GM18502 (cell line): ENCODE data around the gene SETX.

ENCODE experiments used
- ATAC-seq: cut with Tn5 transposase; IDR thresholded peaks from one replicate; pipeline ENCODE4 v1.9.1; 2021; ENCODE audit warnings: mild to moderate bottlenecking; ENCODE audit not compliant: unreplicated experiment, poor library complexity

The SETX gene

GRCh38 chr9:132226571-132227430 is 128.0 kb downstream of the SETX start:
- ATAC-seq = no peak

- ATAC-seq = no peak
Observed at GRCh38 chr9:132224645-132225044, 130.1 kb downstream of the SETX start.

DNA sequence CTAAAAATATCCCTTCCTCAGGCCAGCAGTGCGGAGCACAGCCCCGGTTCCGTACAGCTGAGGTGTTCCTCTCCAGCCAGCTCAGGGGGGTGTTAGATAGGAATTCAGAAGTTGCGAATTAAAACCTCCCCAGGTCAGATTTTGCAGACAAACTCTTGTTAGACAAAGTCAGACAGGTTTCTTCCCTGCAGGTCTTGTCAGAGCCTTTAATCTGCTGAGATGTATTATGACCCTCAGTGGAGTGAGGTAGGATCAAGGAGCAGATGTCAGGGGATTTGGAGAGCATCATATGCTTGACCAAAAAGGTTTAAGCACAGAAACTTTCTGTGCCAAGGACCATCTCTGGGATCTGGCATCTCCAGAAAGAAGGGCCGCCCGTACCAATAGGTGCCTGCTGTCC is 132.8 kb downstream of the SETX start:
- no peak for ATAC-seq

DNA sequence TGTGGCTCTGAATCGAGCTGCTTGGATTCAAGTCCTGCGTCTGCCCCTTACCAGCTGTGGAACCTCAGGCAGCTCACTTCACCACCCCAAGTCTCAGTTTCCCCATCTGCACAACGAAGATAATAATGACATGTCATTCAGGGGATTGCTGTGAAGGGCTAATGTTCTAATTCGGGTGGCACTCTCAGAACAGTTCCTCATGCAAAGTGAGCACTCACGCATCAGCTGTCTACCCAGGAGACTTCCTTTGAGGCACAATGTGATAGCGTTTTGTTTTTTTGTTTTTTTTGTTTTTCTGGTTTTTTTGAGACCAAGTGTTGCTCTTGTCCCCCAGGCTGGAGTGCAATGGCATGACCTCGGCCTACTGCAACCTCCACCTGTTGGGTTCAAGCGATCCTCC is 136.6 kb downstream of the SETX start:
- no peak for ATAC-seq

DNA sequence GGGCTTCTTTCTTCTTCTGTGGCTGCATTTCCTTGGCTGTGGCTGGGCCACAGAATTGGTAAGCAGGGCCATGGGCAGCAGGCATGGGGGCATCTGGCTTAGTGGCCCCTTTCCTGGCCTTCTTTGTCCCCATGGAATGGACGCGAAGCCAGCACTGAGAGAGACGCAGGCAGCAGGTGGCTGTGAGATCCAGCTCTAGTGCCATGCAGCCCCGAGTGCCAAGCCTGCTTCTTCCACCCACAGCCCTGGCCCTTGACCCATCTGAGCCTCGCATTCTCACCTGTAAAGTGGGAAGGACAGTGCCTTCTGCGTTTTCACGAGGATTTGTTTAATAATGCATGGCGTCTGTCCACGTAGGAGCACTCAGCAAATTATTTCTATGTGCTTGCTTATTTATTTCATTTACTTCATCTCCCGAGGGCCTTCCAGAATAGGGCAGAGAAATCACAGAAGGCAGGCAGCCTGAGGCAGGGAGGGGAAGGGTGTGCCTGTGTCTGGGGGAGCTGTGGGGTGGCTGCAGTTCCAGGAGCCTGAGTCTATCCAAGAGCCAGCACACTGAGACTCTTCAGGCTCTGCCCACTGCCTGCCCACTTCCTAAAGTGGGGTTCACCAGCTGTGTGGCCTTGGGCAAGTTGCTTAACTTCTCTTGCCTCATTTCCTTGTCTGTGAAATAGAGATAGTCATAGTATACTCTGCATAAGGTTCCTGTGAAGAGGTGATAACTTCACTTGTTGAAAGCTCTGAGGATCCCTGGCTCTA is 137.7 kb downstream of the SETX start:
- no peak for ATAC-seq

DNA sequence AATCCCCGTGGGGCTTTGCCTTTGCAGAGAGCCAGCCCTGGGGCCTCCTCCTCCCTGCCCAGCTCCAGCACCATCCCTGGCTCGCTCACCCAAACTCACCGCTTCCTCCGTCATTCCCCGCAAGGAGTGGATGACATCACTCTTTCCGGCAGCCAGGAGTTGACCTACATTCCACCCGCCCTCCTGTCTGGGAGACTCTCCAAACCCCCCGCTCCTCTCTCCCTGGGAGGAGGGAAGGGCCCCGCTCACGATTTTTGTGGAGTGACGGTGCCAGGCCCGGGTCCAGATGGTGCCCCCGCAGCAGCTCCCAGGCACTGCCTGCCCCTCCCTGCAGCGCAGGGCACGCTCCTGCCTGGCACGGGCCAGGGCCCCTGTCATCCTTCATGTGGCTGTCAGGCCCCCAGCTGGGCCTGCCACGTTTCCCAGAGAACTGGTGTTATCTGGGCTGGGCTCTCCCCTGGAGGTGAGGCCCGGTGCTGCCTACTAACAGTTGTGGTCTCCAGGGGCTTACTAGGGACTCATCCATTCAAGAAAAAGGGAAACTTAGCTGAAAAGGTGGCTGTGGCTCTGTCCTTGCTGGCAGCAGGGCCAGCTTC is 140.7 kb downstream of the SETX start:
- ATAC-seq = no peak

GRCh38 chr9:132211570-132211969 is 143.2 kb downstream of the SETX start:
- no peak for ATAC-seq
